Superior temporal gyrus (tissue), 1 donor: ENCODE data around the gene HSPA1A.
"Not testable (repeated sequence)": the region's sequence is repeated elsewhere in the genome, so short reads cannot be mapped to it uniquely, and the experiment has no call there.

ENCODE experiments used
- DNase-seq: peaks from one replicate; pipeline ENCODE4 v3.0.0-alpha.2; 2016; ENCODE audit errors: extremely low spot score

Gene HSPA1A

DNA sequence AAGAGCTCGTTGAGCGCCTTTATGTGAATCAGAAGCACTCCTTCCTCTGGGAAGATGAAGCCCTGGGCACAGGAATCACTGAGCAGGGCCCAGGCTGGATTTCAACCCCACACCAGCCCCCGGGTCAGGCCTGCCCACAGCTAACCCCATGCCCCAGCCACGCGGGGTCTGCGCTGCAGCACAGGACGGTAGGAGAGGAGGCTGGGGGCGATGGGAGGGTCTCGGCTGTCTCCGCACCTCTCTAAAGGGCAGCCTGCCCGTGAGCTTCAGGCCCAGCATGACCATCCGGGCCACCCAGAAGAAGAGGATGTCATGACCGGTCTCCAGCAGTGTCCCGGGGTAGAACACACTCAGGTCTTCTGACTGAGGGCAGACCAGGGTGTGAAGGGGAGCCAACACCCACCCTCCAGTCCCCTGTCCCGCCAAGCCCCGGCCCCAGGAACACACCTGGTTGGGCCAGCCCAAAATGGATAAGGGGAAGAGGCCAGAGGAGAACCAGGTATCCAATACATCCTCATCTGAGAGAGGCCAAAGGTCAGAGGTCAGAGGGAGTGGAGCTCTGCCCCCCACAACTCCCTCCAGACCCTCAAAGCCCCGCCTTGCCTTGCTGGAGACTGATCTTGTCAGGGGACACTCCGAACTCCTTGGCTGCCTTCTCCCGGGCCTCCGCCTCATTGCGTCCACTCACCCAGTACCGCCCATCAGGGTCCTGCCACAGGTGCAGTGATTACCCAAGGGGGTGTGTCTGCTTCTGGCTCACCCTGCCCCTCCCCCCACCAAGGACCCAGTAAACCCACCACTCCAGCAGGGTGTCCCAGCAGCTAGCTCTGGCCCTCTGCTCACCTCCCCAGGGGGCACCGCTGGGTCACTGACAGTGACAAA lies 33.9 kb upstream of the HSPA1A start:
- DNase-seq: no peak

DNA sequence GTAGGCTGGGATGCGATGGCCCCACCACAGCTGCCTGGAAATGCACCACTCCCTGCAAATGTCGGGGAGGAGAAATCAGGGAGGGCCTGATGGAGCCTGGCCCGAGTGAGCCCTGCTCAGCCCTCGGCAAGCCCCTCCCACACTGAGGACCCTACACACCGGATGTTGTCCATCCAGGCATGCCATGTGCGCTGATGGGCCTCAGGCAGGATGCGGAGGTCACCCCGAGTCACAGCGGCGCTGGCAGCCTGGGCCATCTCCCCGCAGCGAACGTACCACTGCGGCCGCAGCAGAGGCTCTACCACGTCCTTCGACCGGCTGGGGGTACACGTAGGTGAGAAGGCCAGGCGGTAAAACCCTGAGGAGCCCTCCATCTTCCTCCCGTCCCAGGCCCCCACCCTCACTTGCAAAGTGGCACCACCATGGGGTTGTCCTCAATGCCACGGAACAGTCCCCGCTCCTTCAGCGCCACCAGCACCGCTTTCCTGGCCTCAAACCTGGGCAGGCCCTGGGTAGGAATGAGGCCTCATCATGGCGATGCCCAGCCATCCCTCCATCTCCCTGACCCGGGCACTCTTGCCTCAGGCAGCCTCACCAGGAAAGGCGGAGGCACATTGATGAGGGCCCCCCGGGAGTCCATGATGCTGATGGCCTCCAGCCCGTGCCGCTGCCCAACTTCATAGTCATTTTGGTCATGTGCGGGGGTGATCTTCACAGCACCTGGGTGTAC lies 33.1 kb upstream of the HSPA1A start:
- DNase-seq: no peak

DNA sequence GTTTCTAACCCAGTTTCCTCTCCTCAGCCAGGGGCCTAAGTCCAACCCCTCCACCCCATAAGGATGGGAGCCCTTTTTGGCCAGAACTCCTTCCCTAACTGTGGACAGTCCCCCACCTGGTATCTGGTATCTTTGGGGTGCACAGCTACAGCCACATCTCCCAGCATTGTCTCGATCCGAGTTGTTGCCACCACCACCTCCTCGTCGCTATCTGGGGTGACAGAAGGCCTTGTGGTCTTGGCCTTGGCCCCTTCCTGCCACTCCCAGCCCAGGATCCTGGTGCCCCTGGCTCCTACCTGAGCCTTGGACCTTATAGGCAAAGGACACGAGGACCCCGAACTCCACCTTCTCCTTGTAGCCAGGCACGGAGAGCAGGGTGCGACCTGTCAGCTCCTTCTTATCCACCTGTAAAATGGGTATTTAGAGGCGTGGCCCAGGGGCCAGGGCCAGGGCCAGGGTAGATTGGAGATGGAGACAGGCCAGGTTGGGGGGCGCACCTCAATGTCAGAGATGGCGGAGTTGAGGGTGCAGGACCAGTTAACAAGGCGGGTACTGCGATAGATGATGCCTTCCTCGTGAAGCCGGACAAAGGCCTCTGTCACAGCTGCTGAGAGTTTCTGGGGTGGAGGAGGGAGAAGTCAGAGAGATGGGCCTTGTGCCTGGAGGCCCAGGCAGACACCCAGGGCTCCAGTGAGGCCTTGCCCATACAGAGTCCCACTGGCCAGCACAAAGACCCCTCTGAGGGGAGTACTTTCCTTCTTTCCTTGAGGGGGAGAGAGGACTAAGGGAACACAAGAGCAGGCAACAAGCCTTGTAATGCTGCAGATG lies 31.0 kb upstream of the HSPA1A start:
- DNase-seq: no peak

DNA sequence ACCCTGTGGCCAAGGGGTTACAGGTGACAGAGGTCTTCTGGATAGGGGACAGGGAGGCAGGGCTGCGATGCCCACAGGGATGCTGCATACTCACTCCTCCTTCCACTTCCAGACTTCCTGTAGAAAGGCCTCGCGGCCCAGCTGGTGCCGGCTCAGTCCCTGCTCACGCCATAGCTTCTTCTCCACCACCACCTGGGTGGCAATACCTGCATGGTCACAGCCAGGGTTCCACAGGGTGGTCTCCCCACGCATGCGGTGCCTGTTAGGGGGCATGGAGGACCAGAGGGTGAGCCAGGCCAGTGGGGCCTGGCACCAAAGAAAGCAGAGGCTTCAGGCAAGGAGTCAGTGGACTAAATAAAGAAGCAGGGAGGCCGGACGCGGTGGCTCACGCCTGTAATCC lies 29.9 kb upstream of the HSPA1A start:
- no peak for DNase-seq

DNA sequence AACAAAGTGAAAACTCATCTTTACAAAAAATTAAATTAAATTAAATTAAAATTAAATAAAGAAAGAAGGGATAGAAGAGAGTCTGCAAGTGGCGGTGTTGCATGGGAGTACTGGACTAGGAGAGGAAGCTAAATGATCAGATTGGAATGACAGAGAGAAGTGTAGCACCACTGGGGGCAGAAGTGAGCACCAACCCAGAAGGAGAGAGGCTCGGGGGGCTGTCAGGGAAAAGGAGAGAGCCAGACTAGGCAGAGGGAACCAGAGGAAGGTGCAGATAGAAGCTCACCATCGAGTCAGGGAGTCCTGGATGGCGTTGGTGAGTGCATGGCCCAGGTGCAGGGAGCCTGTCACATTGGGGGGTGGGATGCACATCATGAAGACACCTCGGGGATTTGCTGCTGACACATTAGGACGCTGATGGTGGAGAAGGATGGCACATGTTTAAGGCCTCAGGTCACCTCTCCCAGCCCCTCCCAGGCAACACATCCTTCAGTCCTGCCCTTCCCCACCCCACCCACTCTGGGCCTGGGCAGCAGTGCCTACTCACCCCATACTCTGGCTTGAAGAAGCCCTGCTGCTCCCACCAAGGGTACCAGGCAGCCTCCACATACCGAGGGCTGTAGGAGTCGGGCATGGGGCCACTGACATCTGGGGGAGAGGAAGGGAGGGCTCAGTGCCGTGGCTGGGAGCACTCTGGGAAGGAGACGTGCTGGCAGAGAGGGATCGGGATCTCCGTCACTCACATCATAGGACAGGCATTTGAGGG lies 23.8 kb upstream of the HSPA1A start:
- peak; percentile 55 for DNase-seq

DNA sequence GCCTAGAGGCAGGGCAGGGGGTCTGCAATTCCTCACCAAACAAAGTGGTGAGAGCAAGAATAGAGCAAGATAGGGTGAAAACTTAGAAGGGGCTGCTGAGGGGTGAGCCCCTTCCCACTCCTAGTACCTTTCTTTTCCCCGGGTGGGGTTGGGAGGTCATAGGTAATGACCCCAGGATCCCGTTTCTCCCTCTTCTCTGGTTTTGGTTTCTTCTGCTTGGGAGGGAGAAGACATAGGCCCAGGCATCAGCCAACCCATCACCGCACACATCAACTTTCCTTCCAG lies 23.3 kb upstream of the HSPA1A start:
- no peak for DNase-seq

DNA sequence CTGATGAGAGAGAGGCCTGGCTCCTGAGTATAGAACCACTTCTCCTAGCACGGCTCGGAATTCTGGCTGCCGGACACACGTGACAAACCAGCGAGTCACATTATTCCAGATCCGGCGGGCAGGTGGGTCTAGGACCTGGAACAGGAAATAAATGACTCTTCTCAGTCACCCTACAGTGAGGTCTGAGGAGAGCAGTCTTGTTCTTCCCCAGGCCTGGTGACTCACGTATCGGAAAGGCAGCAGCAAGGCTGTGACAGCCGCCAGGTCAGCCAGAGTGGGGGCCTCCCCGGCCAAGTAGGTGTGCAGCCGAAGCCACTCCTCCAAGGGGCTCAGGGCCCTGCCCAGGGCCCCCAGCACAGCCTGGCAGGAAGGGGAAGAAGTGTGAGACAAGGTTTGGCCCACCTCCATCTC lies 22.6 kb upstream of the HSPA1A start:
- DNase-seq: no peak

DNA sequence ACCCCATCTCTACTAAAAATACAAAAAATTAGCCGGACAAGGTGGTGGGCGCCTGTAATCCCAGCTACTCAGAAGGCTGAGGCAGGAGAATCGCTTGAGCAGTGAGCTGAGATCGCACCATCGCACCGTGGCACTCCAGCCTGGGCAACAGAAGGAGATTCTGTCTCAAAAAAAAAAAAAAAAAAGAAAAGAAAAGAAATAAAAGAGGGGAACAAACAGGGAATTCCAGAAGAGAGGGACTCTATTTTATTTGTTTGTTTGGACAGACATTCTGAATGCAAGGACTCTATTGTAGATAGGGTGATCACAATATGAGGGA lies 21.5 kb upstream of the HSPA1A start:
- DNase-seq: peak; percentile 23

DNA sequence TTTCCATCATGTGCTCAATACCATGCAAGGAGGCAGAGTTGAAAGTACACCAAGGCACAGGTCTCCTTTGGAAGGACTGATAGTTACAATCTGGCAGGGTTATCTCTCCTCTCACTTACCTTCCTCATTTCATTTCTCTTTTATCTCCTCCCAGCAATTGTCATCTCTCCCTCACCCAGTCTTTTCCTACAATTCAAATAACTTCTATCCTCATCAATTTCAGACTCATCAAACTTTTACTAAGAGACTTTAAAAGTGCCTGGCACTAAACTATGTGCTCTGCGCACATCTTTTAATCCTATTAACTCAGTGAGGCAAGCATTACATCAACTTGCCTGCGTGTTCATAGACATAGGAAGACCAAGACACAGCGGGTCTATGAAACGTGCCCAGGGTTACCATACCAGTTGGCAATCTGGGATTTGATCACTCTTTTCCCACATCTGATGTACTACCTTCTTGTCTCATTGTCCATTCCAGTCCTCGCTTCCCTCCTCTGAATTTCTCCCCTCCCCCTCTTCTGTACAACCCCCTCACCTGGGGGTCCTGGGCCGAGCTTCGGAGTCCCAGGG lies 21.0 kb upstream of the HSPA1A start:
- peak; percentile 47 for DNase-seq

DNA sequence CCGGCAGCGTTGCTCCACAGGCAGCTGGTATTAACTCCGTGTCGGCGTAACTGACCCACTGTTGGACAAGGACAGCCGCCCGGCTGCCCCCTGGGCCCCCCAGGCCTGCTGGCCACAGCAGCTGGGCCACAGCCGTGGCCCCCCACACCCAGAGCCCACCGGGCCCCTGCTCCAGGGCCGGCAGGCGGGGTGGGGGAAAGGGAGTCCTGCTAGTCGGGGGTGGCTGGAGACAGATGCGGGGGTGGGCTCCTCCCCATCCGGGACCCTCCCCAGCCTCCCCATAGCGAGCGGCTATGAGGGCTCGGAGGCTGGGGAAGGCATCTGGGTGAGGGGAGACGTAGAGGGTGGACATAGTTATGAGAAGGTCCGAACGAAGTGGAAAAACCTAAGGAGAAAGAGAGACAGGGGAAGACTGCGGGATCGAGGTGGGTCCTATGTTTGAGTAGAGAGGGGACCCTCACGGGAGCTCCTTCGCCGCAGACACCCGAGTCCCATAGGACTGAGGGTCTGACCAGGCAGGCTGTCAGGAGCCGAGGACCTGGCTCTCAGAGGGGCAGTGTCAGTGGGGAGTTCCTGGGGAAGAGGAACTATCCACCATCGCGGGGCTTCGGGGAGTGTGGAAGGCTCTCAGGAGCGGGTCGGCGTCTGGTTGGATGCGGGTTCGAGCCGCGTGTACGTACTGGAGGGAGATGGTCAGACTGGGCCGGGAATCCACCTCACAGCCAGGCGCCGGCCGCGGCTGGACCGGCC lies 20.3 kb upstream of the HSPA1A start:
- DNase-seq: peak; percentile 37

DNA sequence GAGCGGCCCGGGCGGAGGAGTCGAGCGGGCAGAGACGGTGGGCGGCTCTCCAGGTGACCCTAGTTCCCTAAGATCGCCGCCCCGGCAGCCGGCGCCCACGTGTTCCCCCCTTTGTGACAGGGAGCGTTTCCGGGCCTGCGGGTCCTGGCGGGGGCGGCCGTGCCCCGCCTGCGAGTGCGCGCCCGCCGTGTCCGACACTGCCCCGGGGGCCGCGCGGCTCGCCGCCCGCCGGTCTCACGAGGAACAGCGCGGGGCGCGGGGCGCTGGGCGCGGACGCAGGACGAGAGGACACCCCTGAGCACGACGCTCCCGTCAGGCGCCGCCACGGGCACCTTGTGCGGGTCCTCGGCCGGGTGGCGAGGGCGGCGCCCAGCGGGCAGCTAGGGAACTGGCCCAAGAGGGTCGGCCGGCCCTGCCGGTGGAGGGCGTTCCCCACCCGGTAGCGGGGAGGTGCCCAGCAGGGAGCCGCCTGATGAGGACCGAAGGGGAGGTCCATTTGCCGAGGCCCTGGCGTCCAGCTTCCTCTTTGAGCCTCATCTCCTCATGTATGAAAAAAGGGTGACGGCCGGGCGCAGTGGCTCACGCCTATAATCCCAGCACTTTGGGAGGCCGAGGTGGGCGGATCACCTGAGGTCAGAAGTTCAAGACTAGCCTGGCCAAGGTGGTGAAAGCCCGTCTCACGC lies 19.6 kb upstream of the HSPA1A start, which contains the start of gene VARS1:
Gene VARS1 (minus strand): TSS at position 137 of the 683 bp plus-strand sequence. CDS start 535 bp downstream, outside the sequence.
- peak; percentile 83 for DNase-seq

DNA sequence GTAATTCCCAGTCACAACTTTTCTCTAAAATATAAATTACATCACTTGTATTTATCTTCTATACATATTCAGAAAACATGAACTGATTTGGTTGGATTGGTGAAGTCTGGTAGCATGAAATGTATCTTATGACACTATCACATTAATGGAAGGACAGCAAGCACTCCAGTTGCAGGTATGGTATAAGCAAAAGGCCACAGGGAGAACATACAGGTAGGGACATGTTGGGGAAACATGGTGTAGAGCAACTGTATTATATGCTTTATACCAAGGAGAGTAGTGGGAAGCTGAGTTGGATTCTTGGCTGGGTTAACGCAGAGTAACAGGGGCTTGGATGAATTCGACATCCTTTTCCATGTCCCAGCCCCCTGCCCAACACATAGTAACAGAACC lies 18.4 kb upstream of the HSPA1A start:
- no peak for DNase-seq

DNA sequence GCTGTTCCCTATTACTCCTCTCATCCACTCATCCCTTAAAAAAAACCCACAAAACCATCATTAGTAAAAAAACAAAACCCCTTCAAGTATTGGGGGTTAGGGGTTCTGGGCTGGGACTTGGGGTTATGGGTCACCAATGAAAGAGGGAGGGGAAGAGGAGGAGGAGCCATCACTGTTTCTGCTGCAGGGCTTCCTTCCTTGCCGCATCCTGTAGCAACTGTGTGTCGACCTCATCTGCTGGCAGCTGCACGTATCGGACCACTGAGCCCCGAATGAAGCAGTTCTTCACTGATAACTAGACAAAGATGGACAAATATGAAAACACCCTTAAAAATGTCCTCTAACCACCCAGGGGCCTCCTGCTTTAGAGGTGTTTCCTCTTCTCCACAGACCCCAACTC lies 17.8 kb upstream of the HSPA1A start:
- no peak for DNase-seq

DNA sequence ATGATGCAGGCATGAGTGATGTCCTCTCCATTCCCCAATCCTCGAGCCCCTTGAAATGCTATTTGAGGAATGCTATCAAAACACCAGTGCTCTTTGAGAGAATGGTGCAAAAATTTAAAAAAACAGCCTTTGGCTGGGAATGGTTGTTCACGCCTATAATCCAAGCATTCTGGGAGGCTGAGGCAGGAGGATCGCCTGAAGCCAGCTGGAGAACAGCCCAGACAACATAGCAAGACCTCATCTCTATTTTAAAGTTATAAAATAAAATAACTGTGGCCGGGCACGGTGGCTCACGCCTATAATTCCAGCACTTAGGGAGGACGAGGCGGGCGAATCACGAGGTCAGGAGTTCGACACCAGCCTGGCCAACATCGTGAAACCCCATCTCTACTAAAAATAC lies 15.6 kb upstream of the HSPA1A start:
- no peak for DNase-seq

DNA sequence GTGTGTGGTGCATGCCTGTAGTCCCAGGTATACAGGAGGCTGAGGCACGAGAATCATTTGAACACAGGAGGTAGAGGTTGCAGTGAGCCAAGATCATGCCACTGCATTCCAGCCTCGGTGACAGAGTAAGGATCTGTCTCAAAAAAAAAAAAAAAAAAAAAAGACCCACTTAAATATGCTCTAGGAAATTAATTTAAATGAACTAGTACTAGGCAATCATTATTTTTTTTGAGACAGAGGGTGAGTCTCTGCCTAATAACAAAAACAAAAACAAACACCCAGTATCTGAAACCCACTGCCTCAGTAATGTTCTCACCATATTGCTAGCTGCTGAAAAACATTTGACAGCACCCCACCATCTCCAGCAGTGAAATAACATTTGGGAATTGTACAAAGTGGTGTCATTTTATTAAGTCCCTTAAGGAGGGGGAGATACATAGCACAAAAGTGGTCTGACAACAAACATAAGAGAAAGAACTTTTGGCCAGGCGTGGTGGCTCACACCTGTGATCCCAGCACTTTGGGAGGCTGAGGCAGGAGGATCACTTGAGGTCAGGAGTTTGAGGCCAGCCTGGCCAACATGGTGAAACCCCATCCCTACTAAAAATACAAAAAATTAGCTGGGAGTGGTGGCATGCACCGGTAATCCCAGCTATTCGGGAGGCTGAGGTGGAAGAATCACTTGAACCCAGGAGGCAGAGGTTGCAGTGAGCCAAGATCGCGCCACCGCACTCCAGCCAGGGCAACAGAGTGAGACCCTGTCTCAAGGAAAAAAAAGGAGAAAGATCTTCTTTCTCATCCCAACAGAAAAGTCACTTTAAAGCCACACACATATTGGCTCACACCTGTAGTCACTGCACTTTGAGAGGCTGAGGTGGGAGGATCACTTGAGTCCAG lies 14.1 kb upstream of the HSPA1A start:
- not testable (repeated sequence) for DNase-seq

DNA sequence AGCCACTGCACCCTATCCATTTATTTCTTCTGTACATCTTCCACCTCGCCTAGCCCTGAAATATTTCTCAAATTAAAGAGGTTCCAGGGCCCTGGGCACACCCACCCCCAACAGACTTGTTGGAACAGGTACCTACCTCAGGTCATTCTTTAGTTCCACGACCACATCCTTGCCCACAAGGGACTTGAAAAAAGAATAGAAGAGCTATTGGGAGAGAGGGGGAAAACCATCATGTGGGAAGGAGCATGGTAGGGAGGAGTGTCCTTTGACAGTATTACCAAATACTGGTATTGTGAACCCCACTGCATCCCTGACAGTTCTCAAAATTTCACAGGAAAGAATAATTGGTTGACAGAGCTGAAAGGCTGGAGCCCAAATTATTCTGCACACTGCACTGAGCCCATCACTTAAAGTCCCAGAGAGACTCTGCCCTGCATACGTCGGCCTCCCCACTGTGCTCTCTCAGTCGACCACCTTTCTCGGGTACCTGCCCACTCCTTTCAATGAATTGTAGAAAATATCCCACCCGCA lies 9.3 kb upstream of the HSPA1A start:
- DNase-seq: no peak

DNA sequence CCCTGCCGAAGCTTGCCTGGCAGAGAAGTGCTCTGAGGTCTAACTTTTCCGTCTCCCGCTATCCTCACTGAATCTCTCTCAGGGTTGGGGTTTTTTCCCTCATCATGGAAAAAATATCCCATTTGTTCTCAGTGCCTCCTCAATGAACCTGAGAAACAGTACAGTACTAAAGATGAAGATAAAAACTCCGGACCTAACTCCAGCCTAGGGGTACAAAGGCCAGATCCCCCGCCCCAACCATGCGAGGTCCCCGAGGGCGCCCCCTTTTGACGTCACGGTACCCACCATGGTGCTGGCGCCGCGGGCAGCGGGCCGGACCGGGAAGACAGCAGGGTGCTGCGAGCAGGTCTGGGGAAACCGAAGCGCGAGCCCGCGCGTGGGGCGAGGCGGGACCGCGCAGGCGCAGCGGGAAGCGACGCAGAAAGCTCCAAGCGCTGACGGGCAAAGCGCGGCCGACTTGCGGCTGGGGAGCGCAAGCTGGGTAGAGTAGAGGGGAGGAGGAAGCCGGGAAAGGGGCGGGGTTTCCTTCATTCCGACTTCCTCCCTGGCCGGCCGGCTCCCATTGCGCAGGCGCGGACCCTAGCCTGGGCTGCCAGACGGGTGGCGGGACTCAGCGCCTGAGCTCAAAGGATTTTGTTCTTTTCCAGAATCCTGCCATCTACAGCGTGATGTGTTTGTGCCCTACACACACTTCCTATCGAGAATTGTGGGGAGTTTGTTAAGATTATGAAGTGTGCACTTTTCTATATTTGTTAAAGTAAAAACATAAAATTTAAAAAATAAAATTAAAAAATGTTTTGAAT lies 8.7 kb upstream of the HSPA1A start, which contains the start of gene LSM2:
Gene LSM2 (minus strand): TSS at position 497 of the 803 bp plus-strand sequence. CDS start 209 bp downstream, at position 288.
- DNase-seq: peak; percentile 98

DNA sequence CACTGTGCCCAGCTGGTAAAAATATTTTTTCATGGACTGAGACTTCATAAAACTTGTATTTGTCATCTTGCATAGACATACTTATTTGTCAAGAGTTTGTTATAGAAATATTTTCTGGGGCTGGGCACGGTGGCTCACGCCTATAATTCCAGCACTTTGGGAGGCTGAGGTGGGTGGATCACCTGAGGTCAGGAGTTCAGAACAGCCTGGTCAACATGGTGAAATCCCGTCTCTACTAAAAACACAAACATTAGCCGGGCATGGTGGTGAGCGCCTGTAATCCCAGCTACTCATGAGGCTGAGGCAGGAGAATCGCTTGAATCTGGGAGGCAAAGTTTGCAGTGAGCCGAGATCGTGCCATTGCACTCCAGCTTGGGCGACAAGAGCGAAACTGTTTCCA lies 6.7 kb upstream of the HSPA1A start:
- not testable (repeated sequence) for DNase-seq
